ENCODE measurements around the gene DIP2C. TPM values are rescaled to one million over a fixed set of nuclear protein-coding genes. Genes with fewer than 3 reads are reported as not detected.

DIP2C gene
- total RNA-seq, 2 experiments from 2014 or later, result 0.85 to 0.95 TPM

DNA sequence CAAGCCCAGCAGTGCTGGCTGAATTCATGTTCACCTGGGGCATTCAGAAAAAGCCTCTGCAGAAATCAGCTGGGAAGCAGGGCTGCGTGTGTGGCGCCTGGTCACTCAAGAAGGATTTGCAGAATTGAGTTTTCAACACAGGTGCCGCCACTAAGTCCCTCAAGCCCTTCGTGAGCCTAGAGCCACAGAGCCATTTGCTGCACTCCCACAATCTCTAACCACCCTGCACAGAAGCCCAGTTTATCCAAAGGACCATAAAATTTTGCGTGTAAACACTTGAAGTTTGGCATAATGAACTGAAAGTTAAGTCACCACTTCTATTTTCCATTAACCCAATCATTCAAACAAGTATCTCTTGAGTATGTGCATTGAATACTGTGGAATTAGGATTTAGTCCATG, 136.2 kb downstream of the DIP2C start:
- ChIA-PET POLR2A (no interaction called here), CTCF (no interaction called here)
- Mint-ChIP-seq H3K9me3 (no peaks in the 10 kb centered on the region), H3K4me1 (ENCODE audit: low read depth) (peaks cover 2% of the 10 kb centered on the region), H3K4me3 (no peak overlapping the region), H3K27me3 (peaks cover 18% of the 10 kb centered on the region), H3K36me3 (ENCODE audit: low read depth) (no peaks in the 10 kb centered on the region), H3K27ac (no peak overlapping the region)
- no peak for TF ChIP-seq CTCF (IDR thresholded peaks at IDR 0.05)
- intact Hi-C loops (cut with micrococcal nuclease), result no loop called here
- no peak for ATAC-seq
- DNase-seq, result no peak

GRCh38 chr10:552679-553078, 136.8 kb downstream of the DIP2C start:
- H3K27ac Mint-ChIP-seq, result no peak overlapping the region
- POLR2A ChIA-PET, result no interaction called here
- CTCF ChIA-PET, result no interaction called here
- no peak for ATAC-seq
- H3K27me3 Mint-ChIP-seq, result peaks cover 21% of the 10 kb centered on the region
- no peak for TF ChIP-seq CTCF (IDR thresholded peaks at IDR 0.05)
- no peak for DNase-seq
- no peaks in the 10 kb centered on the region for H3K9me3 Mint-ChIP-seq
- H3K4me1 Mint-ChIP-seq (ENCODE audit: low read depth), result peaks cover 2% of the 10 kb centered on the region
- H3K36me3 Mint-ChIP-seq (ENCODE audit: low read depth), result no peaks in the 10 kb centered on the region
- intact Hi-C loops (cut with micrococcal nuclease), result no loop called here
- H3K4me3 Mint-ChIP-seq, result no peak overlapping the region

- Mint-ChIP-seq H3K9me3 (no peaks in the 10 kb centered on the region), H3K27ac (no peak overlapping the region), H3K27me3 (peaks cover 18% of the 10 kb centered on the region), H3K4me3 (no peak overlapping the region), H3K4me1 (ENCODE audit: low read depth) (peaks cover 2% of the 10 kb centered on the region), H3K36me3 (ENCODE audit: low read depth) (no peaks in the 10 kb centered on the region)
- CTCF ChIA-PET, result no interaction called here
- DNase-seq (no peak), ATAC-seq (no peak)
- TF ChIP-seq CTCF (IDR thresholded peaks at IDR 0.05), result no peak
- intact Hi-C loops (cut with micrococcal nuclease), result no loop called here
- POLR2A ChIA-PET, result no interaction called here
Observed at GRCh38 chr10:551373-552252, 137.9 kb downstream of the DIP2C start.

- intact Hi-C loops (cut with micrococcal nuclease), result no loop called here
- no peaks in the 10 kb centered on the region for H3K9me3 Mint-ChIP-seq
- DNase-seq (no peak), ATAC-seq (no peak)
- H3K36me3 Mint-ChIP-seq (ENCODE audit: low read depth), result no peaks in the 10 kb centered on the region
- no peaks in the 10 kb centered on the region for H3K4me1 Mint-ChIP-seq (ENCODE audit: low read depth)
- CTCF ChIA-PET, result interaction anchor here (0.6 kb wide), 1 partner anchor 339 kb away, joined by 3 read pairs; no protein-coding TSS in a partner anchor
- no peak overlapping the region for H3K27ac Mint-ChIP-seq
- peaks cover 15% of the 10 kb centered on the region for H3K27me3 Mint-ChIP-seq
- TF ChIP-seq CTCF (IDR thresholded peaks at IDR 0.05), result no peak
- POLR2A ChIA-PET, result no interaction called here
- H3K4me3 Mint-ChIP-seq, result no peak overlapping the region
Observed at GRCh38 chr10:550665-551372, 138.6 kb downstream of the DIP2C start.

- DNase-seq, result no peak
- ChIA-PET POLR2A (no interaction called here), CTCF (interaction anchor here (1.6 kb wide), 1 partner anchor 9 kb away, joined by 4 read pairs; no protein-coding TSS in a partner anchor)
- Mint-ChIP-seq H3K36me3 (ENCODE audit: low read depth) (no peaks in the 10 kb centered on the region), H3K9me3 (no peaks in the 10 kb centered on the region), H3K4me3 (no peak overlapping the region), H3K27ac (no peak overlapping the region), H3K27me3 (peaks cover 16% of the 10 kb centered on the region), H3K4me1 (ENCODE audit: low read depth) (peaks cover 5% of the 10 kb centered on the region)
- ATAC-seq, result no peak
- no peak for TF ChIP-seq CTCF (IDR thresholded peaks at IDR 0.05)
- intact Hi-C loops (cut with micrococcal nuclease), result no loop called here
Observed at GRCh38 chr10:549391-549790, 140.1 kb downstream of the DIP2C start.
